Fibroblast of skin of back (primary cell): ENCODE data around the gene S1PR5.
A peak's percentile ranks its signal among the peaks of the same experiment; 100 is the strongest.

Experiments
- DNase-seq: peaks from one replicate; pipeline ENCODE4 v3.0.0-alpha.2; 2013

Gene S1PR5

DNA sequence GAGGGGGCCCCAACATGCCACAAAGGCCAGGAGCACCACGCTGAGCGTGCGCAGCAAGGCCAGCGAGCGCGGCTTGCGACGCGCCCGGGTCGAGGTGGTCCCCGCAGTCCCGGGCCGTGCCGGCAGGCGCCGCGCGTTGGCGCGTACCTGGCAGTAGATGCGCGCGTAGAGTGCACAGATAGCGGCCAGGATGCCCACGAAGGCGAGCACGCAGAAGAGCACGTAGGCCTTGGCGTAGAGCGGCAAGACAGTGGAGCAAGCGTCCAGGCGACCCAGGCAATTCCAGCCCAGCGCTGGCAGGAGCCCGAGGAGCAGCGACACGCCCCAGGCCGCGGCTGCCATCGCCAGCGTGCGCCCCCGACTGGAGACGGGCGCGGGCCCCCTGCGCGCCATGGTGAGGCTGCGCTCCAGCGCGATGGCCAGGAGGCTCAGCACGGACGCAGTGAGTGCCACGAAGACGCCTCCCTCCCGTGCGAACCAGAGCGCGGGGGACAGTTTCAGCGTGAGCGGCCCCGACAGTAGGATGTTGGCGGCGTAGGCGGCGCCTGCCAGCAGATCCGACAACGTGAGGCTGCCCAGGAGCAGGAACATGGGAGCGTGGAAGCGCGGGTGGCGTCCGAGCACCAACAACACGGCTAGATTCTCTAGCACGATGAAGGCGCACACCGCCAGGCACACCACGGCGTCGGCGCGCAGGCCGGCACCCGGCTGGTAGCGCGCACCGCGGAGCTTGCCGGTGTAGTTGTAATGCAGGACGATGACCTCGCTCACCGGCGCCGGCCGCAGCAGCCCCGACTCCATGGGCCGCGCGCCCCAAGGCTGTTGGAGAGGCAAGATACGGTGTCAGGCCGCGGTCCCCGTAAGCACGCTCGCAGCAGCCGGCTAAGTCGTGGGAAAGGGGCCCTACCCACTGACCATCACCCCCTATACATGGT lies 2.8 kb downstream of the S1PR5 start:
- no peak for DNase-seq

DNA sequence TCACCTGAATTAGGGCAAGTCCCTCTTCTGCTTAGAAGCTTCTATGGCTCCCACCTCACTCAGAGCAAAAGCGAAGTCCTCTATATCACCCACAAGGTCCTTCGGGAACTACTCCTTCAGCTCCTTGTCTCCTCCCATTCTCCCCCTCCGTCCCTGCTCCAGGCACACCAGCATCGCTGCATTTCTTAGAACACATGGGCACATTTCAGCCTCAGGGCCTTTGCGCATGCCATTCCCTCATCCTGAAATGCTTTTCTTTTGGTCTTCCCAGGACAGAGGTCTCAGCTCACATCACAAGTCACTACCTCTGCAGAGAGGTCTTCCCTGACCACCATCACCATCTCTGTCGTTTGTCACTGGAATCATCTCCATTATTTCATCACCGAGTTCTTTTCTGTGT lies 4.0 kb downstream of the S1PR5 start:
- no peak for DNase-seq

DNA sequence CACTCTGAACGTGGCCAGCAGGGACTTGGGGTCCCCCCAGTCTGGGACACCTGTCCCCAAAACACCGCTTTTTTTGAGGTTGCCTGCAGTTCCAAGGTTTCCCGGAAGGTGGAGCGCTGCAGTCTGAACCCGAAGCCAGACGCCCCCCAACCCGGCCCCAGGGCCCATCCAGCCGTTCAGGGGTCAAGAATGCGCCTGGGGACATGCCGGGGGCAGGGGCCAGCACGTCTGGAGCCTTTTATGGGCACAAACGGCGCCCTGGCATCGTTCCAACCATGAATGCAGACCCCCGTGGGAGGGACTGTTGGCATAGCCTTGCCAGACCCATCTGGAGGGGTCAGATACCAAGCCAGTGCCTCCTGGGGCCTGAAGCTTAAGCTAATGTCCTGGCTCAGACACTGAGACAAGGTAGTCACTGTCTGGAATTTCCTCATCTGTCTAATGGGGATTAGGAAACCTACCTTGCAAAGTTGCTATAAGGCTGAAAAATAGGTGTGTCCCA lies 6.9 kb downstream of the S1PR5 start:
- no peak for DNase-seq

DNA sequence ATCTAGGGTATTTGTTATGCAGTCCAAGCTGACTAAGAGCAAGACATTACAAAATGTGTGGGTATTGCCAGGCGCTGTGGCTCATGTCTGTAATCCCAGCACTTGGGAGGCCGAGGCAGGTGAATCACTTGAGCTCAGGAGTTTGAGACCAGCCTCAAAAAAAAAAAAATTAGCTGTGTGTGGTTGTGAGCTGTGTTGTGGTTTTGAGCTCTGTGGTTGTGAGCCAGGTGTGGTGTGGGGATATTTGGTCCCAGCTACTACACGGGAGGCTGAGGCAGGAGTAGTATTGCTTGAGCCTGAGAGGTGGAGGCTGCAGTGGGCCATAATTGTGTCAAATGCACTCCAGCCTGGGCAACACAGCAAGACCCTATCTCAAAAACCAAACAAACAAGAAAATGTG lies 8.5 kb downstream of the S1PR5 start:
- no peak for DNase-seq

DNA sequence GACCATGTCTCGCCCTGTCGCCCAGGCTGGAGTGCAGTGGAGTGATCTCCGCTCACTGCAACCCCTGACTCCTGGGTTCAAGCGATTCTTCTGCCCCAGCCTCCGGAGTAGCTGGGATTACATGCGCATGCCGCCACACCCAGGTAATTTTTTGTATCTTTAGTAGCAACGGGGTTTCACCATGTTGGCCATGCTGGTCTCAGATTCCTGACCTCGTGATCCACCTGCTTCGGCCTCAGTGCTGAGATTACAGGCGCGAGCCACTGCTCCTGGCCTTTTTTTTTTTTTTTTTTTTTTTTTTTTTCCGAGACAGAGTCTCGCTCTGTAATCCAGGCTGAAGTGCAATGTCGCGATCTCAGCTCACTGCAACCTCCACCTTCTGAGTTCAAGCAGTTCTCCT lies 9.2 kb downstream of the S1PR5 start:
- DNase-seq = no peak

DNA sequence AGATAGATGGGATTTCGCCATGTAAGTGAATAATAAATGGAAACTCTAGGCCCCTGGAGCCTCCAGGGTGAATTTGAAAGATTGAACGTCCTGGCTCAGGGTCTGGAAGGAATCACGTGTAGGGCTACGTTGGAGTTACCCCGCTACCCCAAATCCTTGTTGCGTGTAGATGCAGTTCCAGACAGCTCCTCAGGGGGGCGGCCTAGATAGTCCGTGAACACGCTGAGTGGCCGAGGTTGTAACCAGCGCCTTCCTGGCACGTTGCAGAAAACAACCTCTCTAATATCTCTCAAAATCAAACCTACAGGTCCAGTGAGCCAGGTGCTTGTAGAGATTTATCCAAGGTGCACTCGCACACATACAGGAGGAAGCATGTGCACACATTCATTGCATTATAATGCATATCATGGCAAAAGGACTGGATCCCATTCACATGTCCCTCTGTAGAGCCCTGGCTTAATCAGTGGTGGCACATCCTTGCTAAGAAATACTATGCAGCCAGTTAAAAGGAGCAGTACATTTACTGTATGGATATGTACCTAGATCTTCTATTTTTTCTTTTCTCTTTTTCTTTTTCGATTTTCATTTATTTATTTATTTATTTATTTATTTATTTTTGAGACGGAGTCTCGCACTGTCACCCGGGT lies 11.5 kb downstream of the S1PR5 start:
- DNase-seq = peak; percentile 58

DNA sequence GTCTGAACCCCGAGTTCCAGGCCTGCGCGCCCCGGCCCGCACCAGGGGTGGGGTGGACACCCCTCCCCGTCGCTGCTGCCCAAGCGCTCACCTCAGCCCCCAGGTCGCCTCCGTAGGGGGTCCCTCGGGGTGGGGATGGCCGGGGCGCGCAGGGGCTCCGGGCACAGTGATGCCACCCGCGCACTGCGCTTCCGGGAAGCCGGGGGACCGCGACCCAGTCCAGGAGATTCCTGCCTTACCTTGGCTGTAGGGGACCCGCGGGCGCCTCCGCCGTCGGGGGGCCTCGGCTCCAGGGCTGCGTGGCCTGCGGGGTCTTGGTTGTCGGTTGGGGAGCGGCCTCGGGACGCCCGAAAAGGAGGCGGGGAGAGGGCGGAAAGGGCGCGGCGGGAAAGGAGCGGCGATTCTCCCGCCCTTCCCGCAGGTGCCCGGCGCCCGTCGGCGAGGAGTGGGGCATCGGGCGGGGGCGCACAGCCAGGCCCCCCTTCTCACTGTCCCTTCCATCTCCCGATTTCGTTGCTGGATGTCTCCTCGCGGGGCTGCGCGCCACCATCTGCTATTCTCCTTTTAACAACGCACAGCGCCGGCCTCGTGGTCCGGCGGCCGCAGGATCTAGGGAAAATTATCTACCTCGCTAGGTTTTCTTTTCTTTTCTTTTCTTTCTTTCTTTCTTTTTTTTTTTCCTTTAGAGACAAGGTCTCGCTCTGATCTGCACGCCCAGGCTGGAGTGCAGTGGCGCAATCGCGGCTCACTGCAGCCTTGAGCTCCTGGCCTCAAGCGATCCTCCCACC lies 14.1 kb downstream of the S1PR5 start, which contains the start of gene KEAP1:
TSS of gene KEAP1 (minus strand) at position 355 of the 788 bp plus-strand sequence. CDS start 3,323 bp downstream, outside the sequence.
- DNase-seq = peak; percentile 34

DNA sequence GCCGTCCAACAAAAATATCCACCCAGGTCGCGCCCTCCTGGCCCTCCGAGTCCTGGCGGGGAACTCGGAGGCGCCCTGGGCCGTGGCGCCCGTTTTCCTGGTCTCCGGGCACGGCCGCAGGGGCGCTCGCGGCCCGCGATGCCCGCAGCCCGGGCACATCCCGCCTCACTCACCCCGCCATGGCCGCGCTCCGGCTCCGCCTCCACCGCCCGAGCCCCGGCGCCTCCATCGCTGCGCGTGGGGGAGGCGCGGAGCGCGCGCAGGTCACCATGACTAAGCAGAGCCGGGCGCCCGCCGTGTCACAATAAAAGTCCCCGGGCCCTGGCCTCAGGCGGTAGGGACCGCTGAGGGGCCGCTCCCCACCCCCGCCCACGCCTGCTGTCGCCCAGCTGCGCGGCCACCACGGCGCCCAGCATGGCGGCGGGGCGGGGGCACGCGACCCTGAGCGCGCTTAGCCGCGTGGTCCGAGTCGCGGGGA lies 14.7 kb downstream of the S1PR5 start:
- peak; percentile 94 for DNase-seq

DNA sequence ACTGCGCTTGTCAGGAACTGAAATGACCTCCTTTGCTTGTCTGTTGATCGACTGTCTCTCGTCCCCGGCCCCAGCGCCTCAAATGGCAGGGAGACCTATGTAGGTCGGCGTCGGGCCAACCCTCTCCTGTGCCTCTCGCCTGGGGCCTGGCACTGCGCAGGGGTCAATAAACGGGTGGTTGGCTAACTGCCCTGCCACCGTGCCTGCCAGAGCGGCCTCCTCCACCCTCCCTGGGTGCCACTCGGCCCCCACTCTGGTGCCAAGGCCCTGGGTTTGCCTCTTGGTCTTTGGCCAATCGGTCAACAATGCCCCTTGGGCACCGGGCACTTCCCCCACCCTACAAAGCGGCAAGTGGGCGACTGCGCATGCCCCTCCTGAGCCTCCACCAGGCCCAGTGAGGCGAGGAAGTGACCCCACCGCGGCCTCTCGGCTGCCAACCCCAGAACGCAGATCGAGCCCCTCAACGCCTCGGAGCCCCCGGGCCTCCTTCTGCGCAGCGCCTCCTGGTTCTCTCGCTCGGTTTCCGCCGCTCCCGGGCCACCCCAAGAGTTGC lies 15.2 kb downstream of the S1PR5 start:
- DNase-seq = peak; percentile 51

DNA sequence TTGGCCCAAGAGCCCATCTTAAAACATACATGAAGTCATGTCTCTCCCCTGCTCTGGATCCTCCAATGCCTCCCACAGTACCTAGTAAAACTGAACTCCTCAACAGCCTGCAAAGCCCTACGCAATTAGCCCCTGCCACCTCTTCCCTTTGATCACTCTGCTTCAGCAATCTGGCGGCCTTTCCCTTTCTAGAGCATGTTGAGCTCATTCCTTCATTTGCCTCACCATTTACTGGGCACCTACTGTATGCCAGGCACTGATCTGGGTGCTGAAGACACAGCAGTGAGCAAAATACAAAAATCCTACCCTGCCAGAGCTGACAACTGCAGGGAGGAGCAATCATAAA lies 17.0 kb downstream of the S1PR5 start:
- DNase-seq = no peak

DNA sequence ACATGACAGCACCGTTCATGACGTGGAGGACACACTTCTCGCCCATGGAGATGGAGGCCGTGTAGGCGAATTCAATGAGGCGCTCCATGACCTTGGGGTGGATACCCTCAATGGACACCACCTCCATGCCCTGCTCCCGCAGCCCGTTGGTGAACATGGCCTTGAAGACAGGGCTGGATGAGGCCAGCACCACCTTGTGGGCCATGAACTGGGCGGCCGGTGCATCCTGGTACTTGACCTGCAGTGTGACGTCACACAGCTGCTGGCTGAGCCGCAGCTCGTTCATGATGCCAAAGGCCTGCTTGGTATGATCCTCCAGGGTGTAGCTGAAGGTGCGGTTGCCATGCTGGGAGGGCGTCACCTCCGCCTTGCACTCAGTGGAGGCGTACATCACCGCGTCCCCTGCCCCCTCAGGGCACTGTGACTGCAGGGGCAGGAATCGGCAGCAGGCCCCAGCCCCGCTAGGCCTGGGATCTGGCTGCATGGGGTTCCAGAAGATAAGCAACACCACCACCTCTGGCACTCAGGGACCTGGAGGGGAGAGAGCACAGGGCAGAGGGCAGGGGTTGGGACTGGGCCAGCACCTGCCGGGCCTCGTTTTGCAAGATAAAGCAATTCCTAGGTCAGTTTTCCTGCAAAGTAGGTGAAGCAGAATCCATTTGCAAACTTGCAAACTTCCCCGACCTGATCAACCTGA lies 17.5 kb downstream of the S1PR5 start:
- DNase-seq = no peak

DNA sequence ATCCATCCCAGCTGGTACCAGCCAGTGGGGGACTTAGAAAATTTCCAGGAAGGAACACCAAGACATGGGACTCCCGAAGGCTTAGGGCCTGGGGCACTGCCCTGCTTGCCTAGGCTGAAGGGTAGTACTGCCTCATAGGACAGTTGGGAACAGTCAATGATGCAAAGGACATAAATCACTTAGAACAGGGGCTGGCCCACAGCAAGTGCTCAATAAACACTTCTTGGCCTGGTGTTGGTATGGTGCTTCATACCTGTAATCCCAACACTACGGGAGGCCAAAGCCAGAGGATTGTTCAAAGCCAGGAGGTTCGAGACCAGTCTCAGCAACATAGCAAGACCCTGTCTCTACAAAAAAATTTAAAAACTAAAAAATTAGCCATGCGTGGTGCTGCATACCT lies 19.9 kb downstream of the S1PR5 start:
- DNase-seq = no peak

DNA sequence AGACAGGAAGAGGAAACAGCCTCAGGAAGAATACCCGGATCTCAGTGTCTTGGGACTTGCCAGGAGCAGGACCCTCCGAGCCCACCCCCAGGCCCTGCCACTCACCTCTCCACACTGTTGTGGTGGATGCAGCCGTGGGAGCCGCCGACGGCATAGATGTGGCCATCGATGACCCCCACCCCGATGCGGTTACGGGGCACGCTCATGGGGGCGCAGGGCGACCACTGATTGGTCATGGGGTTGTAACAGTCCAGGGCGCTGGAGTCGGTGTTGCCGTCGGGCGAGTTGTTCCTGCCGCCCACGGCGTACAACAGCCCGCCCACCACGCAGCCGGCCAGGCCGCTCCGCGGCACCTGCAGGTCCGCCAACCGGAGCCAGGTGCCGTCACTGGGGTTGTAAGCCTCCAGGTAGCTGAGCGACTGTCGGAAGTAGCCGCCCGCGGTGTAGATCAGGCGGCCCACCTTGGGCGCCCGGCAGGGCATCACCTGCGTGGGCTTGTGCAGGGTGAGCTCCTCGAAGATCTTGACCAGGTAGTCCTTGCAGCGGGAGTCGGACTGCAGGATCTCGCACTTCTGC lies 25.7 kb downstream of the S1PR5 start:
- DNase-seq = no peak

DNA sequence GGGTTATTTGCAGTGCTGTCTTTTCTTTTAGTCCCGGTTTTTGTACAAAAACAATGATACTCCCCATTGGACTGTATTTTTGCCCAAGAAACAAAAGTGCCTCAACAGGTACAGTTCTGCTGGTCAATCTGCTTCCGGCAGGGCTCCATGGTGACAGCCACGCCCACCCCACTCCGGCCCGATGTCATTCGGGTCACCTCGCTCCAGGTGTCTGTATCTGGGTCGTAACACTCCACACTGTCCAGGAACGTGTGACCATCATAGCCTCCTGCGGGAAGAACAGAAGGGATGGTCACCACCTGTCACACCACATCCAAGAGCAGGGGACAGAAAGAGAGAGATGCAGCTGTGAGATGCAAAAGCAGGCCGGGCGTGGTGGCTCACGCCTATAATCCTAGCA lies 30.7 kb downstream of the S1PR5 start:
- DNase-seq = no peak

DNA sequence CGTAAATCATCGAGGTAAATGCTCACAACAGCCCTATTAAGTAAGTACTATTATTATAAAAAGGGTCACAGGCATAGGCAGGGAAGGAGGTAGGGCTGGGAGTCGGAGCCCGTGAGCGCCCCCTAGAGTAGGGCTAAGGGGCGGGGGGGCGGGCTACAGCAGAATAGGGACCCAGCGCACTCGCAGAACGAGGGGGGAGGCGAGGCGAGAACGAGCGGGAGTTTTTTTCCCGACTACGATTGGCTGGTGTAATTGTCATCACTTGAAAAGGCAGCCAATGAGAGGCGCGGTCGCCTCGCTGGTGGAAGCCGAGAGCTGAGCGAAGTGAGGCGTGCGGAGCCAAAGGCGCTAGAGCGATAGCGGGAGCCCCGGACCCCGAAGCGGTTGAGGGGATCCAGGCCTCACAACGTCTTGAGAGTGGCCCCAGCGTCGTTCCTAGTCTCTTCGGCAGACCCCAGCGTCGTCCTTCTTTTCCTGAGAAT lies 38.3 kb downstream of the S1PR5 start:
- peak; percentile 90 for DNase-seq

DNA sequence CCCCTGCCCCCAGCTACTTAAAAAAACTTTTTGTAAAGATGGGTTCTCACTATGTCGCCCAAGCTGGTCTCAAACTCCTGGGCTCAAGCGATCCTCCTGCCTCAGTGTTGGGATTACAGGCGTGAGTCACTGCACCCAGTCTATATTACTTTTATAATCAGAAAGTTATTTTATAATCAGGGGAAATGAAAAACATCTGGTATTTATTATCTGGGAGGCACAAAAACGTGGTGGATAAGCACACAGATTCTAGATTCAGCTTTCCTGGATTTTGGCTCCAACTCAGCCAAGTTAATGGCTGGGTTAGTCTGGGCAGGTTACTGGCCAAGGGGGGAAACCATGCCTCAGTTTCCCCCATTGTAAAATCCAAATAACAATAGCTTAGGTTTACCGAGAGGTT lies 38.8 kb downstream of the S1PR5 start:
- peak; percentile 36 for DNase-seq

DNA sequence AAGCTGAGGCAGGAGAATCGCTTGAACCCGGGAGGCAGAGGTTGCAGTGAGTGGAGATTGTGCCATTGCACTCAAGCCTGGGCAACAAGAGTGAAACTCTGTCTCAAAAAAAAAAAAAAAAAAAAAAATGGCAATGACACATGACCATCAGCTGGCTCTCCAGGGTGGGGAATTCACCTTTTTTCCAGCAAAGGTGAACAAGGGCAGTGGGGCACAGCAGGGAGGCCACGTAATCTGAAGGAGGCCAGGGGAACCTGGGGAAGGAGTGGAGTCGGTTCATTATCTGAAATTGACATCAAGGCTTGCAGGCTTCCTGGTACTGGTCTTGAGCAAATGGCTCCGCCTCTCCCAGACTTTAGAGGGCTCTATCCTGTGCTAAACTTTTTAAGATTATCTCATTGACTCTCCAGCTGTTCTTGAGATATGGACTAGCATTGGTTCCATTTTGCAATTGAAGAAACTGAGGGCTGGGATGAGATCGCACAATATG lies 42.2 kb downstream of the S1PR5 start:
- DNase-seq = no peak

DNA sequence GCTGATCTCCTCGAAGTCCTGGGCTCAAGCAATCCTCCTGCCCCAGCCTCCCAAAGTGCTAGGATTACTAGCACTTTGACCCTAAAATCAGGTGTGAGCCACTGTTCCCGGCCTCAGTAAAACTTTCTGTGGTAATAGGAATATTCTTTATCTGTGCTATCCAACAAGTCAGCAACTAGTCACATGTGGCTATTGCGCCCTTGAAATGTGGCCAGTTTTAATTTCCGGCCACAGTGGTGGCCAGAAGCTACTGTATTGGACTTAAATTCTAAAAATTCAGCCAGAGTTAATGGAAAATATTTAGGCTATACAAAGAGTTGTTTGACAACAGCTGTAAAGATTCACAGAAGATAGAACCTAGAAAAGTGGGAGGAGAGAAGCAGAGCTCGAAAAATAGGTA lies 44.1 kb downstream of the S1PR5 start:
- no peak for DNase-seq

DNA sequence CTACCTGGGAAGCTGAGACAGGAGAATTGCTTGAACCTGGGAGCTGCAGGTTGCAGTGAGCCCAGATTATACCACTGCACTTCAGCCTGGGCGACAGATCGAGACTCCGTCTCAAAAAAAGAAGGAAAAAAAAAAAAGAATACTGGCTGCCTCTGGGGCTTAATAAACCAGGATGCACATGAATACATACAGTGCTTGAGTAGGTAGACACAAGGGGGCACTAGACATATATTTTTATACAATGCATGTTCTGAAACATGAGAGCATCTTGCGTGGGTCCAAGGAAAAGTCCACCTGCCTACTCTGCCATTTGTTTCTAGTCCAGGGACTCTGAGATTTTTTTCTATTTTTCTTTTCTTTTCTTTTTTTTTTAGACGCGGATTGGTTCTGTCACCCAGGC lies 45.3 kb downstream of the S1PR5 start:
- DNase-seq = peak; percentile 44

DNA sequence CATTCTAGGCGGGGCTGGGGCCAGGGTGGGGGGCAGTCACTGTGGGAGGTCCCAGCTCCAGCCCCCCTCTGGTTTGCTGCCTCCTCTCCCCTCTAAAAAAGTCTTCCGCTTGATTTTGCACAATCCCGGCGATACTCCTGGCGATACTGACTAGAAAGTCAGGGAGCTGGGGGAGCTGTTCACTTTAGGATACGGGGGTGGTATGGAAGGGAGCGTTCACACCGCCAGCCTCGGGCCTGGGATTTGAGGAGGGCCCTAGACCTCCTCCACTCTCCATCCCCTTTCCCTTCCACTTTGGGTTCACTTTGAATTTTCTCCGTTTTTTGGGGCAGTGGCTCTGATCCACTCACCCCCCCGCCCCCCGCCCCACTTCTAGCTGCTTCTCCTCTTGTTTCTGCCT lies 49.1 kb downstream of the S1PR5 start:
- DNase-seq = no peak

DNA sequence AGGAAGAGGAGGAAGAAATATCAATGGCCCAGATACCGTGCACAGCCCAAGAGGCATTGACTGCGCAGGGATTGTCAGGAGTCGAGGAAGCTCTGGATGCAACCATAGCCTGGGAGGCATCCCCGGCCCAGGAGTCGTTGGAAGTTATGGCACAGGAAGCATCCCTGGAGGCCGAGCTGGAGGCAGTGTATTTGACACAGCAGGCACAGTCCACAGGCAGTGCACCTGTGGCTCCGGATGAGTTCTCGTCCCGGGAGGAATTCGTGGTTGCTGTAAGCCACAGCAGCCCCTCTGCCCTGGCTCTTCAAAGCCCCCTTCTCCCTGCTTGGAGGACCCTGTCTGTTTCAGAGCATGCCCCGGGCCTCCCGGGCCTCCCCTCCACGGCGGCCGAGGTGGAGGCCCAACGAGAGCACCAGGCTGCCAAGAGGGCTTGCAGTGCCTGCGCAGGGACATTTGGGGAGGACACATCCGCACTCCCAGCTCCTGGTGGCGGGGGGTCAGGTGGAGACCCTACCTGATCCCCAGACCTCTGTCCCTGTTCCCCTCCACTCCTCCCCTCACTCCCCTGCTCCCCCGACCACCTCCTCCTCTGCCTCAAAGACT lies 50.0 kb downstream of the S1PR5 start:
- DNase-seq = no peak
